ENCODE measurements around the gene SLC22A13. TPM values are rescaled to one million over a fixed set of nuclear protein-coding genes. Genes with fewer than 3 reads are reported as not detected.

The SLC22A13 gene
- total and polyA plus RNA-seq, 9 of the 15 experiments (the other 6 are each of a cell fraction or from before 2014, with no cell fraction given): 0.09 to 0.49 (median 0.17) TPM; not detected in 3

GRCh38 chr3:38268087-38268486 lies 2.5 kb downstream of the SLC22A13 start:
- 10% methylated on average over 5 of the region's 5 CpGs for WGBS (ENCODE audit: insufficient coverage, low coverage, missing lambda C conversion rate)
- Histone ChIP-seq H3K4me2 (ENCODE audit: insufficient read depth, low read length) (no peak overlapping the region), H2AFZ (ENCODE audit: low read depth, low read length) (peak overlapping the region; percentile 17; the same call in 1 of the 2 replicates)

GRCh38 chr3:38268522-38268921 lies 2.9 kb downstream of the SLC22A13 start:
- POLR2A ChIA-PET: interaction anchor here (0.7 kb wide), 2 partner anchors 30 to 78 kb away, joined by 3 read pairs; partner anchors contain the start of gene XYLB
- peak overlapping the region; percentile 17; the same call in 1 of the 2 replicates for H2AFZ ChIP-seq (ENCODE audit: low read depth, low read length)
- no peak overlapping the region for H3K4me3 ChIP-seq
- no peak overlapping the region for H3K27ac ChIP-seq (ENCODE audit: extremely low read depth, low read depth, low read length)
- no peaks in the 10 kb centered on the region for H3K79me2 ChIP-seq (ENCODE audit: control insufficient read depth, insufficient read depth, low read length)
- peaks cover 0 to 7% of the 10 kb centered on the region in 2 experiments; a peak in 2 of 5 replicates for H3K27me3 ChIP-seq (ENCODE audit: control insufficient read depth in 2 of 2, insufficient read depth in 2 of 2, low read length in 2 of 2)
- FAIRE-seq (no peak), ATAC-seq (peak; percentile 41; the same call in 2 of the 3 replicates), DNase-seq (ENCODE audit: extremely low read depth in 1 of 4, low spot score in 3 of 4) (no peak)
- H3K9ac ChIP-seq (ENCODE audit: insufficient read depth in 1 of 2, low read depth in 2 of 2, low read length in 2 of 2): no peak overlapping the region
- H3K9me3 ChIP-seq (replicated peaks; ENCODE audit: control insufficient read depth, insufficient read depth, low read depth, low read length): no peaks in the 10 kb centered on the region
- CTCF ChIA-PET (ENCODE audit: low intra/inter-chr PET ratio): no interaction called here
- peak; percentile 84 for TF ChIP-seq SPI1 (IDR thresholded peaks at IDR 0.05; ENCODE audit: borderline replicate concordance, low read depth, low read length)
- no peak for TF ChIP-seq ZNF764 (CRISPR knock-in tag; IDR thresholded peaks at IDR 0.05; ENCODE audit: low read depth)
- TF ChIP-seq RERE (CRISPR knock-in tag; IDR thresholded peaks at IDR 0.05; ENCODE audit: borderline replicate concordance): no peak
- no TSS peak for BruUV-seq (replicated peaks)
- peaks cover 5% of the 10 kb centered on the region; the same call in 1 of the 2 replicates for H4K20me1 ChIP-seq (replicated peaks; ENCODE audit: control insufficient read depth, insufficient read depth, low read length)
- no peaks in the 10 kb centered on the region for H3K36me3 ChIP-seq (ENCODE audit: control insufficient read depth, insufficient read depth, low read length)
- no peaks in the 10 kb centered on the region for H3K9me1 ChIP-seq (ENCODE audit: control insufficient read depth, insufficient read depth, low read length)
- 6% methylated on average over 1 of the region's 1 CpG for WGBS (ENCODE audit: insufficient coverage, low coverage, missing lambda C conversion rate)
- no peak overlapping the region for H3K4me2 ChIP-seq (ENCODE audit: insufficient read depth, low read length)
- intact Hi-C loops (cut with micrococcal nuclease) (no loop called here), in situ Hi-C loops (cut with MboI) (no loop called here)
- H3K4me1 ChIP-seq (replicated peaks in 1 of 2; ENCODE audit: control insufficient read depth in 2 of 2, insufficient read depth in 2 of 2, low read length in 2 of 2): peaks cover 4 to 13% of the 10 kb centered on the region in 2 experiments; a peak in 2 of 5 replicates

More at GRCh38 chr3:38268087-38268486, 2.5 kb downstream of the SLC22A13 start:
- no TSS peak for BruUV-seq (replicated peaks)
- H3K9me3 ChIP-seq (replicated peaks; ENCODE audit: control insufficient read depth, insufficient read depth, low read depth, low read length): no peaks in the 10 kb centered on the region
- no peaks in the 10 kb centered on the region for H3K36me3 ChIP-seq (ENCODE audit: control insufficient read depth, insufficient read depth, low read length)
- H3K9ac ChIP-seq (ENCODE audit: insufficient read depth in 1 of 2, low read depth in 2 of 2, low read length in 2 of 2): no peak overlapping the region
- FAIRE-seq (no peak), DNase-seq (ENCODE audit: extremely low read depth in 1 of 4, low spot score in 3 of 4) (no peak), ATAC-seq (no peak)
- H3K27me3 ChIP-seq (ENCODE audit: control insufficient read depth in 2 of 2, insufficient read depth in 2 of 2, low read length in 2 of 2): peaks cover 0 to 7% of the 10 kb centered on the region in 2 experiments; a peak in 2 of 5 replicates
- no peak for TF ChIP-seq MTA3 (IDR thresholded peaks at IDR 0.05; ENCODE audit: borderline replicate concordance)
- TF ChIP-seq NFXL1 (CRISPR knock-in tag; IDR thresholded peaks at IDR 0.05): no peak
- TF ChIP-seq MAX (CRISPR knock-in tag; IDR thresholded peaks at IDR 0.05): no peak
- TF ChIP-seq NR2C2 (CRISPR knock-in tag; IDR thresholded peaks at IDR 0.05): no peak
- no peak for TF ChIP-seq NR2C2 (tag; IDR thresholded peaks at IDR 0.05)
- no peak for TF ChIP-seq ZNF12 (CRISPR knock-in tag; IDR thresholded peaks at IDR 0.05)
- no peak for TF ChIP-seq GTF2E2 (tag; IDR thresholded peaks at IDR 0.05)
- TF ChIP-seq KDM2B (CRISPR knock-in tag; IDR thresholded peaks at IDR 0.05): no peak
- no peak for TF ChIP-seq CBX3 (IDR thresholded peaks at IDR 0.05; ENCODE audit: borderline replicate concordance in 1 of 2, low read length in 2 of 2)
- no peak for TF ChIP-seq MECOM (CRISPR knock-in tag; IDR thresholded peaks at IDR 0.05)
- H3K27ac ChIP-seq (ENCODE audit: extremely low read depth, low read depth, low read length): no peak overlapping the region
- H3K79me2 ChIP-seq (ENCODE audit: control insufficient read depth, insufficient read depth, low read length): no peaks in the 10 kb centered on the region
- no peaks in the 10 kb centered on the region for H3K9me1 ChIP-seq (ENCODE audit: control insufficient read depth, insufficient read depth, low read length)
- POLR2A ChIA-PET: interaction anchor here (0.7 kb wide), 1 partner anchor 78 kb away, joined by 3 read pairs; the partner anchor contains the start of gene XYLB
- CTCF ChIA-PET (ENCODE audit: low intra/inter-chr PET ratio): no interaction called here
- in situ Hi-C loops (cut with MboI): no loop called here
- peaks cover 5% of the 10 kb centered on the region; the same call in 1 of the 2 replicates for H4K20me1 ChIP-seq (replicated peaks; ENCODE audit: control insufficient read depth, insufficient read depth, low read length)
- peaks cover 4 to 13% of the 10 kb centered on the region in 2 experiments; a peak in 2 of 5 replicates for H3K4me1 ChIP-seq (replicated peaks in 1 of 2; ENCODE audit: control insufficient read depth in 2 of 2, insufficient read depth in 2 of 2, low read length in 2 of 2)
- H3K4me3 ChIP-seq: no peak overlapping the region
- intact Hi-C loops (cut with micrococcal nuclease): no loop called here

Measured in K562 (cell line).